Measurements from ENCODE around the gene MAGOH. TPM values are rescaled to one million over a fixed set of nuclear protein-coding genes. Genes with fewer than 3 reads are reported as not detected.
A peak's percentile ranks its signal among the peaks of the same experiment; 100 is the strongest.
"Not testable (repeated sequence)": the region's sequence is repeated elsewhere in the genome, so short reads cannot be mapped to it uniquely, and the experiment has no call there.

Gene MAGOH
- 10 to 100 TPM; 65.3 to 65.9 TPM for total RNA-seq

DNA sequence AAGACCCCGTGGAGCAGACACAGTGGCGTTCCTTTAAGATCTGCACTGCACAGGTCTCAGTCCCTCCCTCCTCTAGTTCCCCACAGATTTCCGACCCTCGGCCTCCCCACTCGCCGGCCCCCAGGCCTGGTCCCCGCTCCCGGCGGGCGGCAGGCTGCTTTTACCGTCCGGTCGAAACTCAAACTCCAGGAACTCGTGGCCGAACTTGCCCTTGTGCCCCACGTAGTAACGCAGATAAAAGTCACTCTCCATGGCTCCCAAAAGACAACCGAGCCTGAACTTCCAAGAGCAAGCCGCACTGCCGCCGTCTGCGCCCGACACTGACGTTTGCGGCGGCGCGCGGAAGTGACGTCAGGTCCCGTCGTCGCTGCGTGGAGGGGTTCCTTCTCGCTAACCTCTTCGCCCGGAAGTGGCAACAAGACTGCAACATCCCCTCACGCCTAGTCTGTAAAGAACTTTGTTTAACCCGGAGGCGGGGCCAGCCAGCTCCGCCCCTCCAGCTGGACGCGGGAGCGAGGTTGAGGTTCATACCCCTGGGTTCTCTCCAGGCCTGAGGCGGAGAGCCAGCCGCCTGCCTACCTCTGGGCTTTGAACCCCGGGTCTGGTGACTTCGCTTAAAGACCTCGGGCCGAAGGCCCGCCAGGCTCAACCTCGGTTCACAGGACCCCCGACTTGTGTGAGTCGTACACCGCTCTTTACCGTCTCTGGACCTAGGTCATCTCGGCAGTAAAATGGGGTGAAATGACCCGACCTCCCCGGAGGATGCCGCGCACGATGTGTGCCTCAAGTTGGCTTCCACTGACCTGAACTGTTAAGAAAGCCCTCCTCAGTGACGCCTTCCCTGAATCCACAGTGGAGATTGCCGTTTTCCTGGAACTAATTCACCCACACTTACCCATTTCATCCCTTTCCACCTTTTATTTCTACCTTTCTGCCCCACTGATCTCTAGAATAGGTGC lies at the start of gene MAGOH:
MAGOH (minus strand) TSS at position 322 of the 959 bp plus-strand sequence; CDS start at position 252, 70 bp downstream.
- Mint-ChIP-seq H3K4me3 (peak within 1 kb of the TSS; percentile 94), H3K4me1 (peaks cover 32% of the 10 kb centered on the region), H3K36me3 (ENCODE audit: low read depth) (peaks cover 35% of the 10 kb centered on the region), H3K9me3 (no peaks in the 10 kb centered on the region), H3K27ac (peak within 1 kb of the TSS; percentile 92), H3K27me3 (no peaks in the 10 kb centered on the region)
- CTCF ChIA-PET, result interaction anchor here (1.3 kb wide), 1 partner anchor 56 kb away, joined by 3 read pairs; no protein-coding TSS in a partner anchor
- POLR2A ChIA-PET, result interaction anchor here (1.0 to 5.6 kb wide), 3 partner anchors 10 to 39 kb away, joined by 3 to 38 read pairs (median 4); partner anchors contain the start of gene CZIB
- DNase-seq, result peak; percentile 96

GRCh38 chr1:53286955-53287354 lies 48.6 kb upstream of the MAGOH start:
- DNase-seq, result no peak
- H3K27me3 Mint-ChIP-seq, result no peaks in the 10 kb centered on the region
- ChIA-PET POLR2A (interaction anchor here (0.8 kb wide), 1 partner anchor 9 kb away, joined by 3 read pairs; no protein-coding TSS in a partner anchor), CTCF (interaction anchor here (1.3 to 2.1 kb wide), 2 partner anchors 8 to 9 kb away, joined by 3 to 9 read pairs; no protein-coding TSS in a partner anchor)
- no peaks in the 10 kb centered on the region for H3K9me3 Mint-ChIP-seq
- H3K4me1 Mint-ChIP-seq, result peaks cover 8% of the 10 kb centered on the region
- peaks cover 38% of the 10 kb centered on the region for H3K36me3 Mint-ChIP-seq (ENCODE audit: low read depth)
- H3K27ac Mint-ChIP-seq, result no peak overlapping the region
- no peak overlapping the region for H3K4me3 Mint-ChIP-seq

- ChIA-PET CTCF (interaction anchor here (1.3 to 2.1 kb wide), 2 partner anchors 8 to 9 kb away, joined by 3 to 9 read pairs; no protein-coding TSS in a partner anchor), POLR2A (interaction anchor here (0.8 kb wide), 1 partner anchor 40 kb away, joined by 3 read pairs; no protein-coding TSS in a partner anchor)
- Mint-ChIP-seq H3K9me3 (no peaks in the 10 kb centered on the region), H3K4me1 (peaks cover 3% of the 10 kb centered on the region), H3K4me3 (no peak overlapping the region), H3K36me3 (ENCODE audit: low read depth) (peaks cover 37% of the 10 kb centered on the region), H3K27me3 (no peaks in the 10 kb centered on the region), H3K27ac (peak overlapping the region; percentile 35)
- DNase-seq, result no peak
Measured at GRCh38 chr1:53285969-53286760, 47.8 kb upstream of the MAGOH start.

GRCh38 chr1:53285546-53285945 lies 47.2 kb upstream of the MAGOH start:
- CTCF ChIA-PET, result interaction anchor here (2.1 kb wide), 1 partner anchor 7 kb away, joined by 9 read pairs; no protein-coding TSS in a partner anchor
- no peaks in the 10 kb centered on the region for H3K9me3 Mint-ChIP-seq
- POLR2A ChIA-PET, result interaction anchor here (0.8 kb wide), 1 partner anchor 41 kb away, joined by 3 read pairs; no protein-coding TSS in a partner anchor

DNA sequence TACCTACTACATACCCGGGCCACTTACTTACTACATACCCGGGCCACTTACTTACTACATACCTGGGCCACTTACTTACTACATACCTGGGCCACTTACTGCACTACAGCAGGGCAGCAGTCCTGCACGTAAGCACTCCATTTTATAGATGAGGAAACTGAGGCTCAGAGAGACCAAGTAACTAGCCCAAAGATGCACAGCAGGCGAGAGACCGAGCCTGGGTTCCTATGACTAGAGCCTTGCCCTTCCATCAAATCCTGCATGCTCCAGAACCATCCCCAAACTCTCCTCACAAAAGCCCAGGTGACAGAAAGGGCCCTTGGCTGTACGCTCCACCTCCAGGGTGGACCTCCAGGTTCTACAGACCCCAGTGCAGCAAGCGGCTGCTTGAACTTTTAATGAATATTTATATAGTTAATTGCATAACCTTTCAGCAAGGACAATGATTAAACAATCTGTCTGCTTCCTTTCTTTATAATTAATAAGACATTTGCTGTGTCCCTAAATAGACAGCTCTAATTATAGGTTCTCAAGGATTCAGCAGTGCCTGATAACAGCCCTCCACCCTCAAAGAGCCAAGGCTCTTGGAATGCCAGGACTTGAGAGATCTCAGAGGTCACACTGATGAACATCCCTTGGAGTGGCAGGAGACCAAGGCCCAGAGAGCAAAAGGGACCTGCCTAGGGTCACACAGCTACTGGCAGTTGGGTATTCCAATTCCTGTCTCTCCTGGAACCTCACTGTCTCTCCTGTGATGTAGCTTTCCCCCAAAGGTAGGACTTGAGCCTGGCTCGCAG lies 46.1 kb upstream of the MAGOH start:
- POLR2A ChIA-PET, result no interaction called here

More at GRCh38 chr1:53285546-53285945, 47.2 kb upstream of the MAGOH start:
- no peak overlapping the region for H3K27ac Mint-ChIP-seq
- H3K4me1 Mint-ChIP-seq, result peaks cover 3% of the 10 kb centered on the region
- DNase-seq, result no peak
- H3K36me3 Mint-ChIP-seq (ENCODE audit: low read depth), result peaks cover 39% of the 10 kb centered on the region
- H3K27me3 Mint-ChIP-seq, result no peaks in the 10 kb centered on the region
- H3K4me3 Mint-ChIP-seq, result no peak overlapping the region

DNA sequence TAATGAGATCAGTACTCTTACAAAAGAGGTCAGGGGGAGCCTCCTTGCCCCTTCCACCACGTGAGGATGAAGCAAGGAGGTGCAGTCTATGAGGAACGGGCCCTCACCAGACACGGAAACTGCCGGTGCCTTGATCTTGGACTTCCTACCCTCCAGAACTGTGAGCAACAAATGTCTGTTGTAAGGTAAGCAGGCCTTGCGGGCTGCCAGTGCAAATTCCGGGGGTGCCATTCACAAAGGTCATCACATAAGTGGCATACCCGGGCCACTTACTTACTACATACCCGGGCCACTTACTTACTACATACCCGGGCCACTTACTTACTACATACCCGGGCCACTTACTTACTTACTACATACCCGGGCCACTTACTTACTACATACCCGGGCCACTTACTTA lies 44.8 kb upstream of the MAGOH start:
- not testable (repeated sequence) for DNase-seq, H3K4me1 Mint-ChIP-seq, H3K4me3 Mint-ChIP-seq, H3K27ac Mint-ChIP-seq, H3K27me3 Mint-ChIP-seq, H3K9me3 Mint-ChIP-seq
- H3K36me3 Mint-ChIP-seq (ENCODE audit: low read depth), result peaks cover 32% of the 10 kb centered on the region
- ChIA-PET POLR2A (interaction anchor here (1.6 kb wide), 1 partner anchor 12 kb away, joined by 4 read pairs; no protein-coding TSS in a partner anchor), CTCF (interaction anchor here (6.2 kb wide), 1 partner anchor 109 kb away, joined by 98 read pairs; no protein-coding TSS in a partner anchor)

More for the DNA sequence above, 46.1 kb upstream of the MAGOH start:
- no peak for DNase-seq
- Mint-ChIP-seq H3K27ac (no peak overlapping the region), H3K4me3 (no peak overlapping the region), H3K36me3 (ENCODE audit: low read depth) (peaks cover 36% of the 10 kb centered on the region), H3K27me3 (no peaks in the 10 kb centered on the region), H3K9me3 (no peaks in the 10 kb centered on the region), H3K4me1 (peaks cover 3% of the 10 kb centered on the region)
- CTCF ChIA-PET, result no interaction called here

DNA sequence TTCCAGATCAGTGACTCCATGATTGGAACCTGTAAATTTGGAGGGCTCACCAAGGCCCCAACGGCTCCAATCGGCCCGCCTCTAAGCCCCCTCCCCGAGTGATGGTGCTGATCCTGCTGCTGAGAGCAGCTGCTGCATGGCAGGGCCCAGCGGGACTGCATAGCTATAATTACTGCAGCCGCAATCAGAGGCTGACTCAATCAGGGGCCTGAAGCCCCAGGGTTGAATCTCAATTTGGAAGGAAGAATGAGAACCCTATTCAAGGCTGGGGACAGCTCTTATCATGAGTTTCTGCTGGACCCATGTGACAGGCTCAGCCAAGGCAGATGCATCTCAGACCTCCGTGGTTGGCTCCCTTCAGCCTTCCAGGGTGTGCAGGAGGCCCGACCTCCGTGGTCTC lies 42.8 kb upstream of the MAGOH start:
- POLR2A ChIA-PET, result interaction anchor here (1.5 kb wide), 1 partner anchor 110 kb away, joined by 3 read pairs; no protein-coding TSS in a partner anchor
- no peak for DNase-seq
- Mint-ChIP-seq H3K9me3 (no peaks in the 10 kb centered on the region), H3K4me3 (no peak overlapping the region), H3K27ac (no peak overlapping the region), H3K36me3 (ENCODE audit: low read depth) (peaks cover 31% of the 10 kb centered on the region), H3K27me3 (no peaks in the 10 kb centered on the region), H3K4me1 (no peaks in the 10 kb centered on the region)
- CTCF ChIA-PET, result interaction anchor here (6.2 kb wide), 1 partner anchor 111 kb away, joined by 98 read pairs; no protein-coding TSS in a partner anchor

GRCh38 chr1:53280496-53280895 lies 42.2 kb upstream of the MAGOH start:
- no peaks in the 10 kb centered on the region for H3K4me1 Mint-ChIP-seq
- DNase-seq, result no peak
- ChIA-PET POLR2A (interaction anchor here (1.5 kb wide), 1 partner anchor 110 kb away, joined by 3 read pairs; no protein-coding TSS in a partner anchor), CTCF (interaction anchor here (1.3 to 6.2 kb wide), 3 partner anchors 16 to 171 kb away, joined by 3 to 98 read pairs (median 3); no protein-coding TSS in a partner anchor)
- peaks cover 34% of the 10 kb centered on the region for H3K36me3 Mint-ChIP-seq (ENCODE audit: low read depth)
- no peak overlapping the region for H3K27ac Mint-ChIP-seq
- no peak overlapping the region for H3K4me3 Mint-ChIP-seq
- no peaks in the 10 kb centered on the region for H3K27me3 Mint-ChIP-seq
- no peaks in the 10 kb centered on the region for H3K9me3 Mint-ChIP-seq

DNA sequence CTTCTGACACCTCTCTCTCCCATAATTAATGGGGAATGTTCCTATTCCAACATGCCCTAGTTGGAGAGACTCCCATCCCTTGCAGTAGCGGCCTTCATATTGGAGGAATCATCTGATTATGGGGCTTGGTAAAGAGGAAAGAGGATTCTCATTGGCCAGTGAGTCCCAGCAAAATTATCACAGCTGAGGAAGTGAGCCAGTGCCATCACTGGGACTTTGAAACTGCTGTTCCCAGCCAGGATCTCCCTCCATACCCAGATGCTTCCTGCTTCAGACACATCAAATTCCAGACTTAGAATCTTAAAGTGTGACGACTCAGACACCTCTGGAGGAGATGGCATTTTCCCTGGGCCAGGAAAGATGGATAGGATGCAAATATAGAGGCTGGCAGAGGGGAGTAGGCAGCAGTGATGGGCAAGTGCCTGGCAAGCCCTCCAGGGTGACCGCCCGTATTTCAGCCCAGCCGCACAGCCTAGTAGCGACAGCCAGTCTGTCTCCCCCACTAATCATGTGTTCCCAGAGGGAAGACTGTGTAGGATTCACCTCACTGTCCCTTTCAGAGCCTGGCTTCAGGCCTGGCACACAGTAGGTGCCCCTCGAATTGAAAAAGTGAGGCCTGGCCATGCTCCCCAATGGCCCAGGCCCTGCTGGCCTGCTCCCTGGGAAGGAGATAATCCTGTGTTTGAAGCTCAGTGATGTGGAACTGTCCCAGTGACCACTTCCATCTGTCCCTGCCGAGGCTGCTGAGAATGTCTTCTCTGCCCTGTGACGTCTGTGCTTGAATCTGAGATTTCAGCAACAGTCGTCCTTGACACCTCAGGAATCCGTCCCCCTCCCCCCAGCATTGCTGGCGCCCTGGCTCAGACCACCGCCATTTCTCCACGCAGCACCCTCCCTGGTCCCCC lies 41.2 kb upstream of the MAGOH start:
- Mint-ChIP-seq H3K27me3 (no peaks in the 10 kb centered on the region), H3K4me1 (no peaks in the 10 kb centered on the region), H3K27ac (no peak overlapping the region), H3K9me3 (no peaks in the 10 kb centered on the region), H3K4me3 (no peak overlapping the region), H3K36me3 (ENCODE audit: low read depth) (peaks cover 28% of the 10 kb centered on the region)
- no peak for DNase-seq
- POLR2A ChIA-PET, result interaction anchor here (1.3 to 3.2 kb wide), 4 partner anchors 47 to 114 kb away, joined by 3 to 9 read pairs (median 6); no protein-coding TSS in a partner anchor
- CTCF ChIA-PET, result interaction anchor here (1.0 to 6.2 kb wide), 8 partner anchors 9 to 194 kb away, joined by 3 to 98 read pairs (median 4); no protein-coding TSS in a partner anchor

- H3K4me3 Mint-ChIP-seq, result no peak overlapping the region
- peak overlapping the region; percentile 48 for H3K27ac Mint-ChIP-seq
- H3K27me3 Mint-ChIP-seq, result no peaks in the 10 kb centered on the region
- ChIA-PET CTCF (interaction anchor here (0.6 to 6.2 kb wide), 24 partner anchors 8 to 206 kb away, joined by 3 to 98 read pairs (median 4); no protein-coding TSS in a partner anchor), POLR2A (interaction anchor here (1.3 to 3.2 kb wide), 3 partner anchors 48 to 115 kb away, joined by 5 to 9 read pairs (median 8); no protein-coding TSS in a partner anchor)
- peak; percentile 75 for DNase-seq
- peaks cover 31% of the 10 kb centered on the region for H3K36me3 Mint-ChIP-seq (ENCODE audit: low read depth)
- no peaks in the 10 kb centered on the region for H3K4me1 Mint-ChIP-seq
- no peaks in the 10 kb centered on the region for H3K9me3 Mint-ChIP-seq
Measured at GRCh38 chr1:53278298-53278725, 40.0 kb upstream of the MAGOH start.
